Left colon (tissue), 2 donors: ENCODE measurements around the gene UBQLN1. TPM values are rescaled to one million over a fixed set of nuclear protein-coding genes. Genes with fewer than 3 reads are reported as not detected.
"Not testable (repeated sequence)": the region's sequence is repeated elsewhere in the genome, so short reads cannot be mapped to it uniquely, and the experiment has no call there.

ENCODE experiments used
- ATAC-seq: fragments of 200-7000 bp; cut with Tn5 transposase; one replicate; pipeline ENCODE4 v1.9.1; 2020; ENCODE audit warnings: mild to moderate bottlenecking, moderate library complexity
- DNase-seq, 2 donors: peaks; one replicate each; pipeline ENCODE4 v3.0.0-alpha.2; 2020
- intact Hi-C, 2 donors: fragments of 100-400 bp; cut with DNase I in 1 of 2; cut with micrococcal nuclease in 1 of 2; formaldehyde crosslinking; loops; one replicate each; pipeline versions ENCODE4 v1.11.2 to v1.14.0; 2022; cut with DNase I, micrococcal nuclease
- total RNA-seq, 2 donors: library from RNA; stranded (reverse); fragmentation: NEBNext Ultra II Directional; extraction: Animal tissue kit (Norgen Biotek cat#: 25700); gene quantifications; one replicate each; pipeline ENCODE4 v1.2.1, GENCODE V29; 2021
- donor health status: DM: no; HTN: no; CAD: no.
- donor health status: DM: yes; HTN: yes; CAD: no.

The UBQLN1 gene
- total RNA-seq, 2 donors from 2014 or later = 78.1 to 79.2 TPM

- intact Hi-C loops = no loop called here
- ATAC-seq (no peak), DNase-seq (no peak)
Measured at GRCh38 chr9:83646500-83647239, 61.1 kb downstream of the UBQLN1 start.

- ATAC-seq = no peak
- no peak for DNase-seq
- intact Hi-C loops = no loop called here
Measured at GRCh38 chr9:83642793-83643192, 65.0 kb downstream of the UBQLN1 start.

- DNase-seq = no peak
- intact Hi-C loops = no loop called here
- ATAC-seq = no peak
Measured at GRCh38 chr9:83639266-83639665, 68.5 kb downstream of the UBQLN1 start.

- DNase-seq (no peak), ATAC-seq (no peak)
- intact Hi-C loops = no loop called here
Measured at GRCh38 chr9:83637389-83637788, 70.4 kb downstream of the UBQLN1 start.

GRCh38 chr9:83636813-83637212, 70.9 kb downstream of the UBQLN1 start:
- intact Hi-C loops = no loop called here
- DNase-seq (no peak), ATAC-seq (no peak)

- DNase-seq (no peak), ATAC-seq (no peak)
- intact Hi-C loops = no loop called here
Measured at GRCh38 chr9:83633676-83634075, 74.1 kb downstream of the UBQLN1 start.

- intact Hi-C loops = no loop called here
- ATAC-seq (no peak), DNase-seq (no peak)
Measured at GRCh38 chr9:83633255-83633654, 74.5 kb downstream of the UBQLN1 start.

GRCh38 chr9:83630938-83631457, 76.8 kb downstream of the UBQLN1 start:
- DNase-seq (no peak), ATAC-seq (no peak)
- intact Hi-C loops = no loop called here

GRCh38 chr9:83629433-83630104, 78.2 kb downstream of the UBQLN1 start:
- intact Hi-C loops = no loop called here
- ATAC-seq = peak; percentile 89
- peak in 1 of 2 donors; percentile 36 for DNase-seq

- DNase-seq (no peak), ATAC-seq (no peak)
- intact Hi-C loops = no loop called here
Measured at GRCh38 chr9:83628540-83628939, 79.2 kb downstream of the UBQLN1 start.

GRCh38 chr9:83625178-83625577, 82.6 kb downstream of the UBQLN1 start:
- intact Hi-C loops = no loop called here
- no peak for DNase-seq

GRCh38 chr9:83623679-83624076, 84.1 kb downstream of the UBQLN1 start:
- intact Hi-C loops = no loop called here
- peak; percentile 51 for ATAC-seq
- DNase-seq = no peak

More at GRCh38 chr9:83625178-83625577, 82.6 kb downstream of the UBQLN1 start:
- no peak for ATAC-seq

GRCh38 chr9:83622939-83623678, 84.6 kb downstream of the UBQLN1 start, which contains the start of gene IDNK:
IDNK (plus strand) TSS chr9:83623143; CDS start chr9:83623172, 29 bp downstream.
- ATAC-seq = peak; percentile 83
- intact Hi-C loops = no loop called here
- peak; percentile 39 to 79 for DNase-seq

GRCh38 chr9:83622433-83622938, 85.3 kb downstream of the UBQLN1 start:
- ATAC-seq (peak; percentile 75), DNase-seq (peak in 1 of 2 donors; percentile 67)
- intact Hi-C loops = no loop called here

- intact Hi-C loops = no loop called here
- DNase-seq (peak in 1 of 2 donors; percentile 65), ATAC-seq (peak; percentile 51)
Measured at GRCh38 chr9:83620841-83621636, 86.7 kb downstream of the UBQLN1 start.

GRCh38 chr9:83617299-83617698, 90.5 kb downstream of the UBQLN1 start:
- no peak for ATAC-seq
- no peak for DNase-seq
- intact Hi-C loops = no loop called here

GRCh38 chr9:83613298-83613697, 94.5 kb downstream of the UBQLN1 start:
- intact Hi-C loops = not testable (repeated sequence)

More at GRCh38 chr9:83613298-83613697, 94.5 kb downstream of the UBQLN1 start:
- not testable (repeated sequence) for ATAC-seq, DNase-seq
